HG03039 (cell line): ENCODE data around the gene ARHGEF39.

ENCODE experiments used
- ATAC-seq: cut with Tn5 transposase; IDR thresholded peaks from one replicate; pipeline ENCODE4 v1.9.1; 2021; ENCODE audit warnings: mild to moderate bottlenecking, moderate library complexity; ENCODE audit not compliant: unreplicated experiment

The ARHGEF39 gene, protein sequence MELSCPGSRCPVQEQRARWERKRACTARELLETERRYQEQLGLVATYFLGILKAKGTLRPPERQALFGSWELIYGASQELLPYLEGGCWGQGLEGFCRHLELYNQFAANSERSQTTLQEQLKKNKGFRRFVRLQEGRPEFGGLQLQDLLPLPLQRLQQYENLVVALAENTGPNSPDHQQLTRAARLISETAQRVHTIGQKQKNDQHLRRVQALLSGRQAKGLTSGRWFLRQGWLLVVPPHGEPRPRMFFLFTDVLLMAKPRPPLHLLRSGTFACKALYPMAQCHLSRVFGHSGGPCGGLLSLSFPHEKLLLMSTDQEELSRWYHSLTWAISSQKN

DNA sequence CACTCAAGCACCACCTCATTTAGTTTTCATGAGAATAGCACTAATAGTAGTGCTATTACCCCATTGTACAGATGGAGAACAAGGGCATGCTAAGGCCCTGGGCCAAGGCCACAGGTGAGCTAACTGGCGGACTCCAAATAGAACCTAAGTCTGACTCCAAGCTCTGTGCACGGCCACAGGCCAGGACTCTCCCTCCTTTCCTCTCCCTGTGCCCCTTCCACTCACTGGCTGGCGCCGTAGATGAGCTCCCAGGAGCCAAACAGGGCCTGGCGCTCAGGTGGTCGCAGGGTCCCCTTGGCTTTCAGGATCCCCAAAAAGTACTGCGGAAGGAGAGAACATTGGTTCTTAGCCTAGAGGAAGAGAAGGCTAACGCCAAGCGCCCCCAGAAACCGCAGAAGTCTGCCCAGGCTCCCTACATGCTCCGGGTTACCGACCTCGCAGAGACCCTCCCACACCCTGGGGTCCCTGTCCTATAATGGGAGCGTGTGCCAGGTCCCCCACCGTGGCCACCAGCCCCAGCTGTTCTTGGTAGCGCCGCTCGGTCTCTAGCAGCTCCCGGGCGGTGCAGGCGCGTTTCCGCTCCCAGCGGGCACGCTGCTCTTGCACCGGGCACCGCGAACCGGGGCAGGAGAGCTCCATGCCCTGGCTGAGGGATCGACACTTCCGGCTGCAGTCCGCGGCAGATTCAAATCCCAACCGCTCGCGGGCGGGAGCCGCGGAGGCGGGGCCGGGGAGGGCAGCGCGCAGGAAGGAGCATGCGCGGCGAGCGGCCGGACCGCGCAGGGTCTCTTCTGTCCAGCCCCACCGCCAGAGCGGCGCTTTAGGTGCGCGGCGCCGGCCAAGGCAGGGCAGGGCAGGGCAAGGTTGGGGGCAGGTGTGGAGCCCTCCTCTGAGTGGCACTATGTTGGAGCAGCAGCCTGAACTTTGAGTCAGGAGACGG is at the start of gene ARHGEF39:
TSS of gene ARHGEF39 (minus strand) at position 665 of the 940 bp plus-strand sequence. CDS start at position 639, 26 bp downstream.
- ATAC-seq, result peak; percentile 61

DNA sequence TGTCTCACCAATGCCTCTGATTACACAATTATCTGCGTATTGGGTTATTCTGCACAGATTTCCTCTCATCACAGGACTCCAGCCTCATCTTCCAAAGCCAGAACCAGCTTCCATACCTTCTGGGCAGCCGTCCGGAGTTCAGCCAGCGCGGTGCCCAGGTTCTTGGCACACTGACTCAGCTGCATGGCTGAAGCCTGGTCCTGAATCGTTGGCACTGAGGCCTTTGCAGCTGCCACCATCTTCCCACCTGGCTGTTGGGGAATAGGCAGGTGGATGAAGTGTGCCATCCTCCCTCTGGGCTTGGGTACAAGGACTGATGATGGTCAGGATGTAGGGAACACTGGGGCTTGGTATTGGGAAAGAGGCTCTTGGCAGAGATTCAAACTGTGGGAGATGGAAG is 49.1 kb upstream of the ARHGEF39 start:
- no peak for ATAC-seq

DNA sequence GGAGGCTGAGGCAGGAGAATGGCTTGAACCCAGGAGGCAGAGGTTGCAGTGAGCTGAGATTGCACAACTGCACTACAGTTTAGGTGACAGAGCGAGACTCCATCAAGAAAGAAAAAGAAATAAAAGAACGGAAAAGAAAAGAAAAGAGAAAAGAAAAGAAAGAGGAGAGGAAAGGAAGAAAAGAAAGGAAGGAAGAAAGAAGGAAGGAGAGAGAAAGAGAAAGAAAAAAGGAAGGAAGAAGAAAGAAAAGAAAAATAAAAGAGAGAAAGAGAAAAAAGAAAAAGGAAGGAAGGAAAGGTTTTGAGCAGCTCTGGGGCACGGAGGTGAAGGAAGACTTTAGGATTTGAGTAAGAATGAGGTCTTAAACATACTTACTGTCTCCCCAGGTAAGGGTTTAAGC is 48.6 kb upstream of the ARHGEF39 start:
- ATAC-seq, result no peak

DNA sequence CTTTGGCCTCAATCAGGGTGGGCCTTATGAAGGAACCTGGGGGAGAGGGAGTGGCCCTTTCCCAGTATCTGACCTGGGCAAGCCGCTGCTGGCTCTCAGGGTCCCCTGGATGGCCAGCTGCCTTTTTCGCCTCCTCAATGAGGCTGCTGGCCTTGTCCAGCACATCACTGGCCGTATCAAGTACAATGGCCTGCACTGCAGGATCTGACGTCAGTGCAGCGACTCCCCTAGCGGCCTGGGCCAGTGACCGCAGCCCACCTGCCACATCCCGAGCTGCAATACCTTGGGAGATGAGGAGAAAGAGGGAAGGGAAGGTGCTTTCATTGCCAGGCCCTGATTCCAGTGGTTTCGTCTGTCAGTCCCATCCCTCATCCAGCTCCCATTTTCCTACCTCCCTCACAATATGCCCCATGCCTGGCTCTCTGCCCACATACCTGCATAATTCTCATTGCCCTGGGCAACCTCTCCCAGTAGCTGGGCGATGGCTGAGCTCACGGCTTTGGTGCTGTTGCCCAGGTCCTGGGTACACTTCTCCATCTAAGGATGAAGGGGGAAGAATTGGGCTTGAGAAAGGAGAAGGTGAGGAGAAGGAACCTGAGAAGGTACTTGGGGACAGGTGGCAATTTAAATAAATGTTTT is 47.9 kb upstream of the ARHGEF39 start:
- ATAC-seq, result no peak

DNA sequence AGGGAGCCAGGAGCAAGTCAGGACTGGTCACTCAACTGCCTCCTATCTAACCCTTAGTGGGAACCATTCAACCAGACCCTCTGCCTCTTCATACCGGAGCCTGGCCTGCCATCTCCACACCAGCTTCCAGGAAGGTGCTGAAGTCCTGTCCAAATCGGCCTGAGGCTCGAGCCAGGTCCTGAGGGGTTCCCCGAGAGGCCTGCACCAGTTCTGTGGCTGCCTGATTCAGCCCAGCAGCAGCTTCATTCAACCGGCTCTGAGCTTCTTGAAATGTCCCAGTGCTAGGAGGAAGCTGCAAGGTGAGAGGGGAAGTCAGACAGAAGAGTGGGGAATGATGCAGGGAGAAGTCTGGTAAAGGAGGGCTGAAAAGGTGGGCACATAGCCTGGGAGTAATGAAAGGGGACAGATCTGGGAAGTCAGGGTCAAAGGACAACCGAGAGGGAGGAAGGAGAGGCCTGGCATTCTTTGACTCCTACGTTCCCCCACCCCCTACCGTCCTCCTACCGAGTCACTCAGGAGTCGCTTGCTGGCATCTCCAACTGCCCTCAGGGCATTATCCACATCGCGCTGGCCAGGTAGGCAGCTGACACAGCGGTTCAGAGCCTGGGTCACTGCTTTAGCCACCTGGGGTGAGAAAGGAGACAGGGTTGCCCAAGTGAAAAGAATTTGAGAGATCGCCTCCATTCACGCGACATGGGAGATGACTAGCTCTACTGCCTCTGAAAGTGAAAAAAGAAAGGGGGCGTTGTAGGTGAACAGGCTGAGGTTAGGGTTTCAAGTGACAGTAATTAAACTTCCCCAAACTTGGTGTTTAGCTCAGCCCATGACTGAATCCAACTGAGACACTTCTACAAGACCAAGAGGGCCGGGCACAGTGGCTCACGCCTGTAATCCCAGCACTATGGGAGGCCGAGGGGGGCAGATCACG is 46.8 kb upstream of the ARHGEF39 start:
- no peak for ATAC-seq

DNA sequence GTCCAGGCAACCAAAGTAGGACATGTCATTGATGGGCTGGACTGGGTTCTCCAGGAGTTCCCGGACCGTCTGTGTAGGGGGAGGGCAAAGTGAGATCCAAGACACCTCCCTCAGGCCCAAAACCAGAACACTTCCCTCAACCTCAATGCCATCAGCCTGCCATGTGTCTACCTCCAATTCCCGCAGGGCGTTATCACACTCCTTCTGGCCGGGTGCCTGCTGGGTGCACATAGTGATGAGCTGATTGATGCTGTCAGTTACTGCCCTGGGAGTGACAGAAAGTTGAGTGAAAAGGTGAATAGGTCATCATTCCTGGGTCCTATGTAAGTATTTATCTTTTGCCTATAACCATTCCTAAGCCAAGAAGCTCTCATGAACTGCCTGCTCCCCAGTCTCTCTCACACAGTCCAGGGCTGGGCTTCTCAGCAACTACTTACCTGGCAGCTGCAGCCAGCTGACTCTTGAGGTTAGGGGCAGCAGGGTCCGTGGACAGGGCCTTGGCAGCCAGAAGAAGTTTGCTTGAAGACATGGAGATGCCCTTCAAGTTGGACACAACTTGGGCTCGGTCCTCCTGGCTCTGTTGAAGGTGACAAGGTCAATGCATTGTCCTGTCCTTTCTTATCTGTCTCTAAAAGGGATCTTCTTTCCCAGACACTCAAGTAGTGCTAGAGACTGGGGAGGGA is 46.0 kb upstream of the ARHGEF39 start:
- ATAC-seq, result no peak

DNA sequence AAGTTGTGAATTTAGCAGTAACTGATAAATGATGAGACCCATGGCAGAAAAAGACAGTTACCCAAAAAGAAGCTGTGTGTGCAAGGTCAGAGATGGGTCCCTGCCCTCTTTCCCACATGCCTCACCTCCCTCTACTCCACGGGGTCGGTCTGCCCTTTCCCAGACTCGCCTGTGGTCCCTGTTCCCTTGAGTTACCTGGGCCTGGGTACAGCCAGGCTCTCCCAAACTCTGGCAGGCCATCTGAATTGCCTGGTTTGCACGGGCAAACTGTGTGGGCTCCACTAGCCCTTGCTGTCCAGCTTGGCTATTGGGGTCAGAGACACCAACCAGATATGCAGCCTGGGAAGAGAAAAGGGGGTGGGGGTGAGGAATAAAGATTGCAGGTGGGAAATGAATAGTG is 43.2 kb upstream of the ARHGEF39 start:
- ATAC-seq, result no peak

DNA sequence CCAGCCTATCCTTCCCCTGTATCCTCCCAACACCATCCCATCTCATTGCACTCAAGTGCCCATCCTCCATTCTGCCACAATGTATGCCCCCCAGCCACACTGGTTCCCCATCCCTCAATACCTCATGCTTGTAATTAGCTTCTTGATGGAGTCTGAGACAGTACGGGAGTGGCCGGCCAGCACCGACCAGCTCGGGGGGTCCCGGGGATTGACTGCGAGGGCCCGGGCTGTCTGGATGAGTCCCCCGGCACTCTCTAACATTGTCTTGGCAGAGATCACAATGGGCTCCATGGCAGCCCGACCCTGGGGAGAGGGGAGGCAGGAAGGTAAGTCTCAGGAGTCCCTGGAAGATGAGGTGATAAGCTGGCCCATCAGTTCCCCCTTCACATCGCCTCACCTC is 42.0 kb upstream of the ARHGEF39 start:
- no peak for ATAC-seq

DNA sequence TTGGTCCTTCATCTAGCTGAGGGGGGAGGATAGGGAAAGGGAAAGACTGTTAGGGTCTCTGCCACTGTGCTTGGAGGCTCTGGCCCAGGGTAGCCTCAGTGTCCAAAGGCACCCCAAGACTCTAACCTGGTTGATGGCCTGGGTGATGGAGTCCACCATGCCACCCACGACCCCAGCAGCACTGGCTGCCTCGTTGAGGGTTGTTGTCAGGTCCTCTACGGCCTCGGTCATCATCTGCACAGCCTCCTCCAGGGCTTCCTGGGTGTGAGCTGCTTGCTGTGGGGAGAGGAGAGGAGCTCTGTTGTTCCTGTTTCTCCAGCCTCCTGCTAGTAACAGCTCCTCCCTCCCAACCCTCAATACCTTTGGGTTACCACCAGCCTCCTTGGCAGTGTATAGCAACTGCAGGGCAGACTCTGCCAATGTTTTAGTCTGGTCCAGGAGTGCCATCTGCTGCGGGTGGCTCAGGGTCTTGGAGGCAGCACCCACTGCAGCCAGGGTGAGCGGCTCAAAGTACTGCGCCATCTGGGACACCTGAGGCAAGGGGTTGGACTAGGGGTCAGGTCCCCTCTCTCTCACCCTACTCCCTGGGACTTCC is 40.9 kb upstream of the ARHGEF39 start:
- ATAC-seq, result no peak

DNA sequence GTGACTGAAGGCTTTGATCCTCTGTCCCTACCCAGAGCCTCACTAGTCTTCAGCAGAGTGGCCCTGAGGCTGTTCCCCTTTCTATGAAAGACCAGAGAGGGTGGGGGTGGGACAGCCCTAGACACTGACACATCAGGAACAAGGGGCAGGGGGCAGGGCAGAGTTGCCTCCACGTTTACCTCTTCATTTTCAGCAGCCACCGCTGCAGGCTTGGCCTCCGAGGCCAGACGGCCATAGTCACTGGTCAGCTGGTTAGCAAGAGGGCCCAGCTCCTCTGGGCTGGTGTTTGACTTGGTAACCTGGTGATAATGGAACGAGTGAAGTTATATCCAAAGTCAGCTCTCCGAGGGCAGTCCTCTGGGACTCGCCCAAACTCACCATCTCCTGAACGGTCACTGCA is 40.4 kb upstream of the ARHGEF39 start:
- no peak for ATAC-seq

DNA sequence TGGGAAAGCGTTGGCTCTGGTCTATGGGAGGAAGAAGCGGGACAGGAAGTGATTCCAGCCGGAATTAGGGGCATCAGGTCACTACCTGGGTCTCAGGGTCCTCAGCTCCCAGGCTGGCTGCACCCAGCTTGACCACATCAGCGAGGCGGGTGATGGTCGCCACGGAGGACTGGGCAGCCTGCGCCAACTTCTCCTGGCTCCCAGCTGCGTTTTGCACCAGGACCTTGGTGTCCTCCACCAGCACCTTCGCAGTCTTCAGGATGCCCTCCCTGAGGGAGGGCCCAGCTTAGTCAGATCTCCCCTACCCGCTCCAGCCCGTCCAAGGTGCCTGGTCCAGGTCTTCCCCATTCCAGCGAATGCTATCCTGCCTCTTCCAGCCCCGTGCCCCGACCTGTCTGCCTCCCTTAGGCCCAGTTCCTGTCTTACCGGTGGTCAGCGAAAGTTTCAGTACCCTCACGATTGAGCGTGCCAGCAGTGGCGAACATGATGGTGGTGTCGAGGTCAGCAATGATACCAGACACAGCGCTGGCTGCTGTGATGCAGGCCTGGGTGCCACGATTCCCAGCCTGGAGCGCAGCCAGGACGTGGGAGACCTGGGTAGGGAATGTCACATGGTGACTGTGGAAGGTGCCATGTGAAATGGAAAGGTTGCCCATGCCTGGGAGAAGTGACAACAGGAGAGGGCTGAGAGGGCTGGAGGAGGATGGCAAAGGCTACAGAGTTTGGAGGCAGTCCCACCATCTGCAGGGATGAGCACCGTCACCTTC is 39.1 kb upstream of the ARHGEF39 start:
- ATAC-seq, result no peak

DNA sequence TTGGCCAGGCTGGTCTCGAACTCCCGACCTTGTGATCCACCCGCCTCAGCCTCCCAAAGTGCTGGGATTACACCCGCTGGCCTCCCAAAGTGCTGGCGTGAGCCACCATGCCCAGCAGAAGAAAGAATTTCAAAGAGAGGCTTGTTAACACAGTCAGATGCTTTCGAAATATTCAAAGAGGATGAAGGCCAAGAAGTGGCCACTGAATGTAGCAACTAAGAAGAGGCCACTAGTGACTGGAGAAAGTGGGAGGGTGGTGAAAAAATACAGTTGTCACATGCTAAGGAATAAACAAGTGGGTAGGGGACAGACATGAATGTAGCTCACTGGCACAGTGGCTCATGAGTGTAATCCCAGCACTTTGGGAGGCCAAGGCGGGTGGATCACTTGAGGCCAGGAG is 37.7 kb upstream of the ARHGEF39 start:
- no peak for ATAC-seq

DNA sequence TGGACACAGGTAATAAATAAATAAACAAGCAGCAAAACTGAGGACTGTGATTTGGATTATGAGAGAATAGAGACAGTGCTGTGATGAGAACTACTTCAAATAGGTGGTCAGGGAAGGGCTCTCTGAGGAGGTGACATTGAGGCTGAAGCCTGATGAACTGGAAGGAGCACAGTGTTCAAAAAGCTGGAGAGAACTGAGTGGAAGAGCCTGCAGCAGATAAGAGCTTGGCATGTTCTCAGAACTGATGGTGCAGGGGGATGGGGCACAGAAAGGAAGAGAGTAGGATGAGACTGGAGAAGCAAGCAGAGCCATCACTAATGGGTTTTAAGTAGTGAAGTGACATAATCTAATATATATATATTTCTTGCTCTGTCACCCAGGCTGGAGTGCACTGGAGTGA is 35.9 kb upstream of the ARHGEF39 start:
- ATAC-seq, result no peak

DNA sequence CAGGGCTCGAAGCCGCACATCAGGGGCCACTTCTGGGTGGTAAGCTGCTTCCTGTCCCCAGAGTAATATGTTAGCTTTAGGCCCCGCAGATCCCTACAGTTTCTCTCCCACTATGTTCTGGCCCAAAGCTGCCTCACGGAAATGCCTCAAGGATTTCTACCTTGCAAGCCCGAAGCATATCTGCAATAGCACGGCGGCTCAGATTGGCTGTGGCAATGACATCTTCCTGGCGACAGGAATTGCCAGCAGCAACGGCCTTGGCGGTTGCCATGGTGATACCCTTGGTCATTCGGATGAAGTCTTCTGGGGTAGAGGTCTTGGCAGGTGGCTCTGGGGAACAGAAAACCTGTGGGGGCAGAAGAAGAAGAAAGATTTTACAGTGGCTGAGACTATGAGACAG is 35.0 kb upstream of the ARHGEF39 start:
- no peak for ATAC-seq

DNA sequence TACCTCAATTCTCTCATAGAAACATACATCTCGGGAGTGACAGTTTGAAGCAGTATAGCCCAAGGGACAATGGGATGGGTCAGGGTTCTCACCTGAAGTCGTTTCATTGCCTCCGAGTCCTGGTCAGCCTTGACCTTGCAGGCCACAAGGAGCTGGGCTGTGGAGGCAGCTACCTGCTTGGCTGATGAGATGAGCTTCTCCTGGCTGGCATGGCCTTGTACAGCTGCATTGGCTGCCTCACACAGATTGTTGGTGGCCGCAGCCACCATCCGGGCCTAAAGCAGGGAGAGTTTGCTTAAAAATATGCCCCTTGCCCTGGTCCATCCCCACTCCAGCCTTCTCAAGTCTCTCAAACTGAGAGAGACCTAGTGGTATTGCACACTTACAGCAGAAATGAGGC is 33.2 kb upstream of the ARHGEF39 start:
- ATAC-seq, result no peak

DNA sequence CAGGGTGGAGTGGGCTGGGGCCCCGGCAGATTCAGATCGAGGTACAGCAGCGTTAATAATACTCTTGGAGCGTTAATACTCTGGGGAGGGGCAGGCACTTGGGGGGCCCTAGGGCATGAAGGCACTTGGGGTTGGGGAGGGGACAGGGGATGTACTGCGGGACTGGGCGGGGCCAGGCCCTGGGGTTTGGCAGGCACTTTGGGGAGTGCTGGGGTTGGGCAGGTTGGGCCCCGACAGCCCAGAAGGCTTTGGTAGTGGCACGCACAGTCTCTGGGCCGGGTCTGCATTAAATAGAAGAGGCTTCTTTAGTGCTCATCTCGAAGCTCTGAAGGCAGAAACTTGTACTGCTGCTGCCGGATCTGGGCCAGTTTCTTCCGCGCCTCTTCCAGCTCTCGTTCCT is 32.5 kb upstream of the ARHGEF39 start:
- ATAC-seq, result no peak

DNA sequence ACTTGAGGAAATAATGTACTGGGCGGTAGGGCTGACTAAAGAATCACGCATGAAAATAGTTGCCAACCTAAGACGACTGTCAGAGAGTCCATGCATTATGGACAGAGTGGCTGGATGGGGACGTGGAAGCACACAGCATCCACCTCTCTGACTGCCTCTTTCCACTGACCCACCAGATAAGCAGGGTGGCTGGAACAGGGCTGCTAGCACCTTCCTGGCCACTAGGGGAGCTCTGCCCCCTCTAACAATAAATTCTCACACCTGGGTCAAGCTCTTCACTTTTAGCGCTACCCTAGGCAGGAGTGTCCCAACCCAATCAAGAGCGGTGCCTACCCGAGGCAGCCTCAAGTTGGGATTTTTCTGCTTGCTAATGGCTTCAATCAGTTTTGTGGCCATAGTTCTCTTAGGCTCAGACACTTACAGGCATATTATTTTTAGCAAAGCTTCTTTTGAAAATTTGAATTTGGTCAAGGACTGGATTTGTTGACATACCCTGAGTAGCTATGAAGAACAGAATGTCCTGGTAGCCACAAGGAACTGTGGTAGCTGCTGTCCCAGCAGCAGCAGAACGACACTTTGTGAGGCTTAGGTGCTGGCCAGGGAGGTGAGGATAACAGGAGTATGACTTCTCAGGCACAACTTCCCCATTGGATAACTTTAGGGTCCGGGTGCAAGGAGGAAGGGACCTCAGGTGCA is 31.7 kb upstream of the ARHGEF39 start:
- peak; percentile 56 for ATAC-seq

DNA sequence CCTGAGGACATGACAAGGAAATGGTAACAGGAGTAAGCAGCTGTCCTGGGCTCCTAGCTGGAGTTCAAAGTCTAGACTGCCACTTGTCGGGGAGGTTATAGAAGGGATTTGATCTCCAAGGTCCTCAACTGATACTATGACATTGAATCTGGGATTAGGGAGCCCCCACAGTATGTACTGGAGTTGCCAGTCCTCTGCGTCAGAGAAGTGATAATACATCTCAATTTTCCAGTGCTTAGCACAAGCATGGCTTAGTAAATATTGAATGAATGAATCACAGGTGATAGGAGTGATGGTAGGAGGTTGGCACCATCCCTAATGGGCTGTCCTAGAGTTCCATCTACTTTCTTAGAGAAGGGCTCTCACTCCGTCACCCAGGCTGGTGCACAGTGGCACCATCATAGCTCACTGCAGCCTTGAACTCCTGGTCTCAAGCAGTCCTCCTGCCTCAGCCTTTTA is 31.0 kb upstream of the ARHGEF39 start:
- ATAC-seq, result no peak
